Measurements from ENCODE around the gene FGF21.

DNA sequence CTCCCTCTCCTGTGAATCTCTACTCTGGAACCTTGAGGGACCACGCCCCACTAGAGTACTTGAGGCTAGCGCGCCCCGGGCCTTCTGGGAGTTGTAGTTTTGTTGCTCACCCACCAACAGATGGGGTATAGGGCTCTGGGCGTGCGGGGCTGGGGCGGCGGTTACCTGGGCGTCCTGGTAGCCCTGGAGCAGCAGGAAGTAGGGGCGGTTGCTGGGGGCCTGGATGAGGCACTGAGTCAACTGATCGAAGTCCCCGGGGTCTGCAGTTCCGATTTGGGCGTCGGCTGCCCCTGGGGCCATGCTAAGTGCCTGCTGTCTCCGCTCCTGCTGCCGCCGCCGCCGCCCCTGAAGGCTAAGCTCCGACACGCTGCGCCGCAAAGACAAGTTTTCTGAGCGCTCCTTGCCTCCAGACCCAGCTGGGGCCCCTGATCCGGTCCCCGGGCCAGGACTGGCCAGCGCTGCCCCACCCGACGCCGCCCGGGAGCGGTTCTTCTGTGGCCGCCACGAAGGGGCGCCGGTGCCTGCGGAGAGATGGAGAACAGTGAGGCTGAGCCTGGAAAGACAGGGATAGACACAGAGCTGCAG, 20.2 kb upstream of the FGF21 start:
- TF ChIP-seq, protein P1, sequence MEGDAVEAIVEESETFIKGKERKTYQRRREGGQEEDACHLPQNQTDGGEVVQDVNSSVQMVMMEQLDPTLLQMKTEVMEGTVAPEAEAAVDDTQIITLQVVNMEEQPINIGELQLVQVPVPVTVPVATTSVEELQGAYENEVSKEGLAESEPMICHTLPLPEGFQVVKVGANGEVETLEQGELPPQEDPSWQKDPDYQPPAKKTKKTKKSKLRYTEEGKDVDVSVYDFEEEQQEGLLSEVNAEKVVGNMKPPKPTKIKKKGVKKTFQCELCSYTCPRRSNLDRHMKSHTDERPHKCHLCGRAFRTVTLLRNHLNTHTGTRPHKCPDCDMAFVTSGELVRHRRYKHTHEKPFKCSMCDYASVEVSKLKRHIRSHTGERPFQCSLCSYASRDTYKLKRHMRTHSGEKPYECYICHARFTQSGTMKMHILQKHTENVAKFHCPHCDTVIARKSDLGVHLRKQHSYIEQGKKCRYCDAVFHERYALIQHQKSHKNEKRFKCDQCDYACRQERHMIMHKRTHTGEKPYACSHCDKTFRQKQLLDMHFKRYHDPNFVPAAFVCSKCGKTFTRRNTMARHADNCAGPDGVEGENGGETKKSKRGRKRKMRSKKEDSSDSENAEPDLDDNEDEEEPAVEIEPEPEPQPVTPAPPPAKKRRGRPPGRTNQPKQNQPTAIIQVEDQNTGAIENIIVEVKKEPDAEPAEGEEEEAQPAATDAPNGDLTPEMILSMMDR (IDR thresholded peaks at IDR 0.05; ENCODE audit: low read depth, low read length): no peak
- TF ChIP-seq MYC (IDR thresholded peaks at IDR 0.05; ENCODE audit: low read depth, low read length): 0 out of 2 replicates have a peak, but pooled peaks have one; percentile 14
- no peak for TF ChIP-seq POLR2A (IDR thresholded peaks at IDR 0.05; ENCODE audit: extremely low read depth, insufficient read length)
- TF ChIP-seq, protein P2, sequence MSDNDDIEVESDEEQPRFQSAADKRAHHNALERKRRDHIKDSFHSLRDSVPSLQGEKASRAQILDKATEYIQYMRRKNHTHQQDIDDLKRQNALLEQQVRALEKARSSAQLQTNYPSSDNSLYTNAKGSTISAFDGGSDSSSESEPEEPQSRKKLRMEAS (IDR thresholded peaks at IDR 0.05; ENCODE audit: low read depth, low read length): no peak
